Natural killer cell (primary cell): ENCODE data around the gene SLC38A3. TPM values are rescaled to one million over a fixed set of nuclear protein-coding genes. Genes with fewer than 3 reads are reported as not detected.

Experiments
- ATAC-seq, 3 donors: fragments of 150-1000 bp in 2 of 3; fragments of 200-7000 bp in 1 of 3; cut with Tn5 transposase; 1 replicate in 1 of 3; 2 replicates in 2 of 3; pipeline ENCODE4 v1.10.0; 2021; ENCODE audit warnings: mild to moderate bottlenecking in 2 of 3, moderate library complexity in 2 of 3
- DNase-seq, 2 donors: peaks; one replicate each; pipeline versions ENCODE4 v3.0.0 to v3.0.0-alpha.2; 2013 to 2021; ENCODE audit warnings: mixed read lengths in 1 of 2
- H3K27ac ChIP-seq: one replicate; pipeline ENCODE4 v1.5.1; 2013; ENCODE audit warnings: mild to moderate bottlenecking, low read length
- H3K27me3 ChIP-seq: one replicate; pipeline ENCODE4 v1.6.1; 2013; ENCODE audit warnings: low read length; ENCODE audit not compliant: control insufficient read depth, insufficient read depth
- H3K36me3 ChIP-seq: one replicate; pipeline ENCODE4 v1.6.1; 2013; ENCODE audit warnings: low read length; ENCODE audit not compliant: control insufficient read depth, insufficient read depth
- H3K4me1 ChIP-seq: one replicate; pipeline ENCODE4 v1.6.1; 2013; ENCODE audit warnings: low read length; ENCODE audit not compliant: control insufficient read depth, insufficient read depth
- H3K4me3 ChIP-seq: one replicate; pipeline ENCODE4 v1.5.1; 2013; ENCODE audit warnings: low read length
- H3K9me3 ChIP-seq: one replicate; pipeline ENCODE4 v1.6.1; 2013; ENCODE audit warnings: low read length; ENCODE audit not compliant: control insufficient read depth, insufficient read depth
- H3K27ac Mint-ChIP-seq, 2 donors: one replicate each; pipeline ENCODE4 v1.8.0; 2022; ENCODE audit warnings: mild to moderate bottlenecking in 2 of 2, mixed read lengths in 2 of 2, moderate library complexity in 1 of 2
- H3K27me3 Mint-ChIP-seq, 2 donors: one replicate each; pipeline ENCODE4 v1.8.0; 2022; ENCODE audit warnings: low read depth in 2 of 2, mixed read lengths in 2 of 2
- H3K36me3 Mint-ChIP-seq: one replicate; pipeline ENCODE4 v1.8.0; 2022; ENCODE audit warnings: mixed read lengths
- H3K4me1 Mint-ChIP-seq, 2 donors: one replicate each; pipeline ENCODE4 v1.8.0; 2022; ENCODE audit warnings: mixed read lengths in 2 of 2
- H3K4me3 Mint-ChIP-seq: one replicate; pipeline ENCODE4 v1.8.0; 2022; ENCODE audit warnings: mild to moderate bottlenecking, moderate library complexity, mixed read lengths
- H3K9me3 Mint-ChIP-seq, 2 donors: one replicate each; pipeline ENCODE4 v1.8.0; 2022; ENCODE audit warnings: mixed read lengths in 2 of 2
- WGBS: methylation state at CpG from one replicate; pipeline ENCODE4 v1.1.7; 2013; ENCODE audit warnings: missing lambda C conversion rate; ENCODE audit not compliant: insufficient coverage; 5-methylcytosine and 5-hydroxymethylcytosine counted together
- intact Hi-C: fragments of 100-400 bp; cut with micrococcal nuclease; formaldehyde crosslinking; loops from one replicate; pipeline ENCODE4 v1.14.2; 2022
- total RNA-seq, 4 donors: library from RNA; stranded (reverse); fragments of 120-200 nt in 1 of 4; gene quantifications; one replicate each; pipeline versions ENCODE4 v1.2.3 to v1.2.4, GENCODE V29; 2013 to 2022
- TF ChIP-seq, protein P1 (sequence below): fragments of 200-600 bp; IDR thresholded peaks from one replicate; pipeline ENCODE4 v1.8.0; 2022; ENCODE audit warnings: antibody characterized with exemption

SLC38A3 gene
- total RNA-seq, 3 donors from 2014 or later (not counting 1 experiment from before 2014, with no cell fraction given): 0.82 TPM; not detected in 2

DNA sequence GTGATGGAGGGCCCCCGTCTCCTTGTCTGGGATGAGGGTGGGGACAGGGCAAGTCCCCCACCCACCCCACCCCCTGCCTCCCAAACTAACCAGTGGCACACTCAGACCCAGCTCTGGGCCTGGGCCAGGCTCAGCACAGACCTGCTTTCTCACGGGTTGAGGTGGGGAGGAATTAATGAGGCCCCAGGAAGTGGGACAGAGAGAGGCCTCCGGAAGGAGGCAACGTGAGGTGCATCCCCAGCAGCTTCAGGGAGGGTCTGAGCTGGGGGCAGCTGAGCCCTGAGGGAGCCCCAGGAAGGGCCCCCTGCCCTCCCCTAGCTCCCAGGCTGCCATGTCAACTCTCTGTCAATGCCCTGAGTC lies 16.0 kb downstream of the SLC38A3 start:
- no peak for ATAC-seq

DNA sequence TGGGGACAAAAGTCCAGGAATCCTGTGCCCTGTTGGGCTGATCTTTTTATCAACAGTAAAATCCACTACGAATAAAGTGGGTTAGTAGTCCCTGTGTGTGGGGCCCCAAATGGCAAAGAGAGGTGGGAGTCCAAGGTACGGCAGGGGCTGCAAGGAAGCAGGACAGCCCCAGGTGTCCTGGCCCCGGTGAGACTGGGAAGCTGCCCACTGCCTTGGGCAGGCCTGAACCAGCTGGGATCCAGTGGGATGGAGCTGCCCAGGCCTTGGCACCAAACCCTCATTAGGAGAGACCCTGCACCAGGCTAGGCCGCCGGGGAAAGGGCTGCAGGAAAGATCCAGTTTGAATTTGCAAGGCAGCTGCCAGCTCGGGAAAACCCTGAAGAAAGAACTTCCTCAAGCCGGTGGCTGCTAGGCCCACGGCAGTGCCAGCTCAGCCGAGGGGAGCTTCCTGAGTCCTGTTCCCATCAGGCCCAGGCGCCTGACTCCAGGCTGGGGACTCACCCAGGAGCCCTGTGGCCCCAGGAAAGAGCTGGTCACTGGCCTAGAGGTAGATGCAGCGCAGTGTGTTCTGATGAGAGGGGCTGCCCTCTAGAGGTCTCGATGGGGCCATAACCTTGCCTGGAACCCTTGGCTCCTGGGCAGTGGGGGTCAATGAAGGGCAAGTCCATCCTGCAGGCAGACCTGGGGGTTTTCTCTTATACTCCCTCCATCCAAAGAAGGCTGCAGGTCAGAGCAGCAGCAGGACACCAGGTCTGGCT lies 16.5 kb downstream of the SLC38A3 start:
- 59% methylated on average over 12 of the region's 12 CpGs for WGBS

More for the DNA sequence above, 16.0 kb downstream of the SLC38A3 start:
- no peak overlapping the region for H3K4me3 ChIP-seq
- H3K27me3 ChIP-seq: no peaks in the 10 kb centered on the region
- intact Hi-C loops: no loop called here
- no peaks in the 10 kb centered on the region for H3K9me3 Mint-ChIP-seq
- H3K36me3 ChIP-seq: no peaks in the 10 kb centered on the region
- H3K27ac ChIP-seq: no peak overlapping the region
- no peaks in the 10 kb centered on the region for H3K36me3 Mint-ChIP-seq
- peaks cover 6% of the 10 kb centered on the region for H3K4me1 ChIP-seq
- WGBS: 14% methylated on average over 3 of the region's 4 CpGs
- peaks cover 5 to 9% of the 10 kb centered on the region in 2 donors for H3K27me3 Mint-ChIP-seq
- no peaks in the 10 kb centered on the region for H3K9me3 ChIP-seq
- H3K4me3 Mint-ChIP-seq: no peak overlapping the region
- TF ChIP-seq, protein P1, sequence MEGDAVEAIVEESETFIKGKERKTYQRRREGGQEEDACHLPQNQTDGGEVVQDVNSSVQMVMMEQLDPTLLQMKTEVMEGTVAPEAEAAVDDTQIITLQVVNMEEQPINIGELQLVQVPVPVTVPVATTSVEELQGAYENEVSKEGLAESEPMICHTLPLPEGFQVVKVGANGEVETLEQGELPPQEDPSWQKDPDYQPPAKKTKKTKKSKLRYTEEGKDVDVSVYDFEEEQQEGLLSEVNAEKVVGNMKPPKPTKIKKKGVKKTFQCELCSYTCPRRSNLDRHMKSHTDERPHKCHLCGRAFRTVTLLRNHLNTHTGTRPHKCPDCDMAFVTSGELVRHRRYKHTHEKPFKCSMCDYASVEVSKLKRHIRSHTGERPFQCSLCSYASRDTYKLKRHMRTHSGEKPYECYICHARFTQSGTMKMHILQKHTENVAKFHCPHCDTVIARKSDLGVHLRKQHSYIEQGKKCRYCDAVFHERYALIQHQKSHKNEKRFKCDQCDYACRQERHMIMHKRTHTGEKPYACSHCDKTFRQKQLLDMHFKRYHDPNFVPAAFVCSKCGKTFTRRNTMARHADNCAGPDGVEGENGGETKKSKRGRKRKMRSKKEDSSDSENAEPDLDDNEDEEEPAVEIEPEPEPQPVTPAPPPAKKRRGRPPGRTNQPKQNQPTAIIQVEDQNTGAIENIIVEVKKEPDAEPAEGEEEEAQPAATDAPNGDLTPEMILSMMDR: no peak
- H3K27ac Mint-ChIP-seq: no peak overlapping the region
- peaks cover 0 to 2% of the 10 kb centered on the region in 2 donors for H3K4me1 Mint-ChIP-seq
- DNase-seq: no peak

GRCh38 chr3:50222169-50222528 lies 17.1 kb downstream of the SLC38A3 start:
- H3K36me3 ChIP-seq: no peaks in the 10 kb centered on the region
- DNase-seq: no peak
- no peaks in the 10 kb centered on the region for H3K36me3 Mint-ChIP-seq
- H3K4me1 Mint-ChIP-seq: peaks cover 5 to 11% of the 10 kb centered on the region in 2 donors
- 100% methylated on average over 1 of the region's 1 CpG for WGBS
- TF ChIP-seq, protein P1: no peak
- no peak for ATAC-seq
- H3K27me3 Mint-ChIP-seq: peaks cover 5 to 9% of the 10 kb centered on the region in 2 donors
- intact Hi-C loops: no loop called here
- no peak overlapping the region for H3K27ac ChIP-seq
- peaks cover 18% of the 10 kb centered on the region for H3K4me1 ChIP-seq
- no peaks in the 10 kb centered on the region for H3K27me3 ChIP-seq
- H3K4me3 Mint-ChIP-seq: no peak overlapping the region
- H3K9me3 ChIP-seq: no peaks in the 10 kb centered on the region
- no peaks in the 10 kb centered on the region for H3K9me3 Mint-ChIP-seq
- H3K27ac Mint-ChIP-seq: no peak overlapping the region
- no peak overlapping the region for H3K4me3 ChIP-seq

More for the DNA sequence above, 16.5 kb downstream of the SLC38A3 start:
- H3K27me3 ChIP-seq: no peaks in the 10 kb centered on the region
- no peak overlapping the region for H3K4me3 ChIP-seq
- DNase-seq (no peak), ATAC-seq (no peak)
- H3K36me3 ChIP-seq: no peaks in the 10 kb centered on the region
- Mint-ChIP-seq H3K9me3 (no peaks in the 10 kb centered on the region), H3K4me3 (no peak overlapping the region), H3K36me3 (no peaks in the 10 kb centered on the region), H3K27me3 (peaks cover 5 to 9% of the 10 kb centered on the region in 2 donors), H3K27ac (no peak overlapping the region), H3K4me1 (peaks cover under 1 to 5% of the 10 kb centered on the region in 2 donors)
- no peak overlapping the region for H3K27ac ChIP-seq
- H3K4me1 ChIP-seq: peaks cover 12% of the 10 kb centered on the region
- TF ChIP-seq, protein P1: no peak
- H3K9me3 ChIP-seq: no peaks in the 10 kb centered on the region
- intact Hi-C loops: no loop called here

DNA sequence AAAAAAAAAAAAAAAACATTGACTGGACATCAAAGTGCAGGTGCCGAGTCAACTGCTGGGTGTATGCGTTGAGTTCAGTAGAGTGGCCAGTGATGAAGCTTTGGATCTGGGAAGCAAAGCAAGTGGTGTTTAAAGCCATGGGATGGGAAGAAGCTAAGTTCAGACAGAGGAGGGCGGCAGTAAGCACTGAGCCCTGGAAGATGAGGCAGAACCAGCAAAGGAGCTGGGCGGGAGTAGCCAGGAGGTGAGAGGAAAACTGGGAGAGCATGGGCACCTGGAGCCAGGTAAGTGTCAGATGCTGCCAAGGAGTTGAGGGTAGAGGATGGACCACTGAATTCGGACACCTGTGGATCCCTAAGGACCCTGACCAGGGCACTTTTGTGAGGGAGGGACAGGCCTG lies 19.6 kb downstream of the SLC38A3 start:
- peak overlapping the region; percentile 43 for H3K4me3 Mint-ChIP-seq
- no peak overlapping the region for H3K27ac Mint-ChIP-seq
- Histone ChIP-seq H3K36me3 (no peaks in the 10 kb centered on the region), H3K4me1 (peaks cover 33% of the 10 kb centered on the region), H3K9me3 (no peaks in the 10 kb centered on the region), H3K27me3 (no peaks in the 10 kb centered on the region), H3K27ac (no peak overlapping the region), H3K4me3 (no peak overlapping the region)
- DNase-seq (no peak), ATAC-seq (no peak)
- TF ChIP-seq, protein P1: no peak
- H3K9me3 Mint-ChIP-seq: no peaks in the 10 kb centered on the region
- peaks cover 16 to 23% of the 10 kb centered on the region in 2 donors for H3K4me1 Mint-ChIP-seq
- 91% methylated on average over 5 of the region's 5 CpGs for WGBS
- intact Hi-C loops: no loop called here
- H3K27me3 Mint-ChIP-seq: peaks cover 5 to 9% of the 10 kb centered on the region in 2 donors
- no peaks in the 10 kb centered on the region for H3K36me3 Mint-ChIP-seq
